SK-N-SH (cell line): ENCODE data around the gene NPRL2. TPM values are rescaled to one million over a fixed set of nuclear protein-coding genes. Genes with fewer than 3 reads are reported as not detected.

ENCODE experiments used
- CTCF ChIA-PET: fragments of 300-600, 350-600 bp; formaldehyde crosslinking; extraction: SDS; loops from one replicate; lab custom pipeline; 2021; lab: Yijun Ruan, JAX
- POLR2A ChIA-PET: fragments of 350-600 bp; sonication (Branson Sonifier 250); formaldehyde crosslinking; extraction: SDS; loops from one replicate; lab custom pipeline; 2020; ENCODE audit warnings: antibody characterized with exemption, inconsistent platforms; lab: Yijun Ruan, JAX
- DNase-seq: peaks from one replicate; pipeline ENCODE4 v3.0.0; 2012
- H2AFZ ChIP-seq: fragments of 200-600 bp; sonication (generic); 2 replicates; pipeline ENCODE4 v1.8.1; 2016; ENCODE audit warnings: antibody characterized with exemption, mild to moderate bottlenecking, low read depth
- H3F3A ChIP-seq: fragments of 200-600 bp; sonication (generic); replicated peaks from 2 replicates; pipeline ENCODE3; 2016; ENCODE audit warnings: antibody characterized with exemption, mild to moderate bottlenecking; ENCODE audit not compliant: insufficient read depth
- H3K27ac ChIP-seq, 2 experiments: fragments of 200-500 bp in 1 of 2; fragments of 200-600 bp in 1 of 2; sonication (Bioruptor generic) in 1 of 2; sonication (generic), shearing (Covaris generic) in 1 of 2; 2 replicates each; pipeline versions ENCODE4 v1.5.1 to v1.6.1; 2014 to 2016; ENCODE audit warnings: low read depth in 2 of 2, inconsistent platforms in 1 of 2, low read length in 1 of 2, mild to moderate bottlenecking in 1 of 2, mixed read lengths in 1 of 2
- H3K27me3 ChIP-seq: fragments of 200-600 bp; sonication (generic), shearing (Covaris generic); 2 replicates; pipeline ENCODE4 v1.6.1; 2016; ENCODE audit warnings: mixed run types; ENCODE audit not compliant: insufficient read depth
- H3K36me3 ChIP-seq, 2 experiments: fragments of 200-500 bp in 1 of 2; fragments of 200-600 bp in 1 of 2; sonication (Bioruptor generic) in 1 of 2; sonication (generic) in 1 of 2; replicated peaks in 1 of 2; 2 replicates each; pipeline versions ENCODE3 to v1.5.1; 2014 to 2016; ENCODE audit warnings: low read length in 1 of 2, mild to moderate bottlenecking in 1 of 2; ENCODE audit not compliant: insufficient read depth in 2 of 2, control insufficient read depth in 1 of 2
- H3K4me1 ChIP-seq, 2 experiments: fragments of 200-500 bp in 1 of 2; fragments of 200-600 bp in 1 of 2; sonication (Bioruptor generic) in 1 of 2; sonication (generic), shearing (Covaris generic) in 1 of 2; 2 replicates each; pipeline versions ENCODE4 v1.5.1 to v1.6.1; 2014 to 2016; ENCODE audit warnings: low read depth in 1 of 2, low read length in 1 of 2, mixed run types in 1 of 2; ENCODE audit not compliant: insufficient read depth in 2 of 2, control insufficient read depth in 1 of 2
- H3K4me2 ChIP-seq: fragments of 200-600 bp; sonication (generic), shearing (Covaris generic); 2 replicates; pipeline ENCODE4 v1.6.1; 2017; ENCODE audit warnings: mixed run types
- H3K4me3 ChIP-seq, 2 experiments: fragments of 200-500 bp in 1 of 2; fragments of 200-600 bp in 1 of 2; sonication (Bioruptor generic) in 1 of 2; sonication (generic), shearing (Covaris generic) in 1 of 2; 2 replicates each; pipeline versions ENCODE4 v1.5.1 to v1.8.1; 2014 to 2016; ENCODE audit warnings: low read depth in 2 of 2, inconsistent platforms in 1 of 2, low read length in 1 of 2, mild to moderate bottlenecking in 1 of 2, mixed read lengths in 1 of 2, moderate library complexity in 1 of 2
- H3K79me2 ChIP-seq: fragments of 200-600 bp; sonication (generic); 2 replicates; pipeline ENCODE4 v1.8.1; 2017; ENCODE audit warnings: mild to moderate bottlenecking; ENCODE audit not compliant: insufficient read depth
- H3K9ac ChIP-seq: fragments of 200-600 bp; sonication (generic); 2 replicates; pipeline ENCODE4 v1.6.1; 2017; ENCODE audit warnings: mixed run types
- H3K9me2 ChIP-seq: fragments of 200-600 bp; sonication (generic); 2 replicates; pipeline ENCODE4 v1.6.1; 2017; ENCODE audit warnings: mixed run types
- H3K9me3 ChIP-seq: fragments of 200-600 bp; sonication (generic); 2 replicates; pipeline ENCODE4 v1.6.1; 2017; ENCODE audit warnings: mixed run types, mild to moderate bottlenecking, moderate library complexity
- H4K20me1 ChIP-seq: fragments of 200-600 bp; sonication (generic); 2 replicates; pipeline ENCODE4 v1.6.1; 2017; ENCODE audit warnings: mild to moderate bottlenecking, mixed run types; ENCODE audit not compliant: insufficient read depth
- FOXJ3 ChIP-seq: sonication (generic); formaldehyde crosslinking; IDR thresholded peaks from 2 replicates; pipeline ENCODE4 v1.5.1; 2020; ENCODE audit warnings: mild to moderate bottlenecking, missing genetic modification reagents
- GABPA ChIP-seq: IDR thresholded peaks from 2 replicates; pipeline ENCODE4 v1.4.0; 2012; ENCODE audit warnings: low read depth, mild to moderate bottlenecking
- GATA2 ChIP-seq: sonication (generic); formaldehyde crosslinking; IDR thresholded peaks from 2 replicates; pipeline ENCODE4 v1.5.0; 2020; ENCODE audit warnings: mild to moderate bottlenecking, missing genetic modification reagents
- IRF3 ChIP-seq: fragments of 150-350 bp; IDR thresholded peaks from 2 replicates; pipeline ENCODE4 v1.6.1; 2016; ENCODE audit warnings: mild to moderate bottlenecking, low read depth, low read length
- JUND ChIP-seq: IDR thresholded peaks from 2 replicates; pipeline ENCODE4 v1.4.0; 2012
- MEF2A ChIP-seq: IDR thresholded peaks from 2 replicates; pipeline ENCODE4 v1.4.0; 2012; ENCODE audit warnings: low read depth, borderline replicate concordance
- MXI1 ChIP-seq: IDR thresholded peaks from 2 replicates; pipeline ENCODE4 v1.6.1; 2012; ENCODE audit warnings: mild to moderate bottlenecking, low read depth, low read length, improper control_type of control experiment
- NFIC ChIP-seq: IDR thresholded peaks from 2 replicates; pipeline ENCODE4 v1.4.0; 2012; ENCODE audit warnings: borderline replicate concordance
- RAD21 ChIP-seq: IDR thresholded peaks from 2 replicates; pipeline ENCODE4 v1.6.1; 2012; ENCODE audit warnings: mild to moderate bottlenecking, low read length
- RFX5 ChIP-seq: IDR thresholded peaks from 2 replicates; pipeline ENCODE4 v1.6.1; 2012; ENCODE audit warnings: mild to moderate bottlenecking, improper control_type of control experiment, low read length
- TAF1 ChIP-seq: IDR thresholded peaks from 2 replicates; pipeline ENCODE4 v1.6.1; 2012; ENCODE audit warnings: low read depth, mild to moderate bottlenecking, low read length, moderate library complexity, borderline replicate concordance
- YY1 ChIP-seq: IDR thresholded peaks from 2 replicates; pipeline ENCODE4 v1.4.0; 2012; ENCODE audit warnings: low read depth, mild to moderate bottlenecking
- WGBS: methylation state at CpG from one replicate; pipeline ENCODE4 v1.1.6; 2017; ENCODE audit warnings: low lambda C conversion rate; 5-methylcytosine and 5-hydroxymethylcytosine counted together
- polyA plus RNA-seq, 3 experiments: library from polyadenylated mRNA; depleted of rRNA; stranded (reverse); fragments of >200 nt; gene quantifications; 2 replicates each; pipeline ENCODE4 v1.2.3, GENCODE V29; 2012
- TF ChIP-seq, protein P1 (sequence below): IDR thresholded peaks from 2 replicates; pipeline ENCODE4 v1.6.1; 2012; ENCODE audit warnings: mild to moderate bottlenecking, low read depth, low read length, moderate library complexity

The NPRL2 gene
- polyA plus RNA-seq, 1 of the 3 experiments (the other 2 are of a cell fraction), result 43.6 TPM

DNA sequence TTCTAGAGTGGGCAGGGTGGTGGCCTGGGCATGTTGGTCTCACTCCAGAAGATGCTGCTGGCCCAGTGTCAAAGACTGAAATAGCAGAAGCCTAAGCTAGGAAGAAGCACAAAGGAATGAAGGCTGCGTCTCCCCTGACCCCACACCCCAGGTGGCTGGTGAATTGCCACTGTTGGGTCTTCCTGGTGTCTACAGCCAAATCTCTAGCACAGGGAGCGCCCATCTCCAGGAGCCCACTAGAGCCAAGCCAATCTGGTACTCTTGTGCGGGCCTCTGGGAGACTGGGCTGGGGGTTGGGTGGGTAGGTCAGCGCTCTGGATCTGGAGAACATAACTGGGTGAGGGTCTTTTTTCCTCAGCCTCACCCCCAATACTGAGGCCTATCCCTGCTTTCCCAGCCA is 23.4 kb downstream of the NPRL2 start:
- Histone ChIP-seq H3K9me3 (no peaks in the 10 kb centered on the region), H3K27me3 (no peaks in the 10 kb centered on the region), H3K4me1 (peaks cover 0 to 21% of the 10 kb centered on the region in 2 experiments; a peak in 2 of 4 replicates), H3K9ac (peak overlapping the region; percentile 77), H3F3A (peaks cover 37% of the 10 kb centered on the region), H4K20me1 (no peaks in the 10 kb centered on the region), H3K9me2 (no peaks in the 10 kb centered on the region), H3K27ac (no peak overlapping the region), H3K36me3 (peaks cover 10 to 45% of the 10 kb centered on the region in 2 experiments), H2AFZ (no peak overlapping the region), H3K4me2 (peak overlapping the region; percentile 87), H3K4me3 (peak overlapping the region; percentile 88 to 97), H3K79me2 (peaks cover 39% of the 10 kb centered on the region)
- no peak for DNase-seq
- ChIA-PET POLR2A (interaction anchor here (1.2 to 2.5 kb wide), 2 partner anchors 11 to 28 kb away, joined by 5 to 38 read pairs; partner anchors contain the start of genes HYAL3 and NAA80), CTCF (interaction anchor here (1.1 to 2.3 kb wide), 7 partner anchors 9 to 135 kb away, joined by 3 to 10 read pairs (median 7); partner anchors contain the start of gene HYAL1)
- TF ChIP-seq GABPA, result no peak
- no peak for TF ChIP-seq MXI1
- TF ChIP-seq IRF3, result no peak
- TF ChIP-seq, protein P1, sequence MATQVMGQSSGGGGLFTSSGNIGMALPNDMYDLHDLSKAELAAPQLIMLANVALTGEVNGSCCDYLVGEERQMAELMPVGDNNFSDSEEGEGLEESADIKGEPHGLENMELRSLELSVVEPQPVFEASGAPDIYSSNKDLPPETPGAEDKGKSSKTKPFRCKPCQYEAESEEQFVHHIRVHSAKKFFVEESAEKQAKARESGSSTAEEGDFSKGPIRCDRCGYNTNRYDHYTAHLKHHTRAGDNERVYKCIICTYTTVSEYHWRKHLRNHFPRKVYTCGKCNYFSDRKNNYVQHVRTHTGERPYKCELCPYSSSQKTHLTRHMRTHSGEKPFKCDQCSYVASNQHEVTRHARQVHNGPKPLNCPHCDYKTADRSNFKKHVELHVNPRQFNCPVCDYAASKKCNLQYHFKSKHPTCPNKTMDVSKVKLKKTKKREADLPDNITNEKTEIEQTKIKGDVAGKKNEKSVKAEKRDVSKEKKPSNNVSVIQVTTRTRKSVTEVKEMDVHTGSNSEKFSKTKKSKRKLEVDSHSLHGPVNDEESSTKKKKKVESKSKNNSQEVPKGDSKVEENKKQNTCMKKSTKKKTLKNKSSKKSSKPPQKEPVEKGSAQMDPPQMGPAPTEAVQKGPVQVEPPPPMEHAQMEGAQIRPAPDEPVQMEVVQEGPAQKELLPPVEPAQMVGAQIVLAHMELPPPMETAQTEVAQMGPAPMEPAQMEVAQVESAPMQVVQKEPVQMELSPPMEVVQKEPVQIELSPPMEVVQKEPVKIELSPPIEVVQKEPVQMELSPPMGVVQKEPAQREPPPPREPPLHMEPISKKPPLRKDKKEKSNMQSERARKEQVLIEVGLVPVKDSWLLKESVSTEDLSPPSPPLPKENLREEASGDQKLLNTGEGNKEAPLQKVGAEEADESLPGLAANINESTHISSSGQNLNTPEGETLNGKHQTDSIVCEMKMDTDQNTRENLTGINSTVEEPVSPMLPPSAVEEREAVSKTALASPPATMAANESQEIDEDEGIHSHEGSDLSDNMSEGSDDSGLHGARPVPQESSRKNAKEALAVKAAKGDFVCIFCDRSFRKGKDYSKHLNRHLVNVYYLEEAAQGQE, result no peak
- no peak for TF ChIP-seq RAD21
- TF ChIP-seq NFIC, result no peak
- TF ChIP-seq RFX5, result no peak
- no peak for TF ChIP-seq YY1
- TF ChIP-seq GATA2 (CRISPR knock-in tag), result no peak
- 20% methylated on average over 2 of the region's 4 CpGs for WGBS

DNA sequence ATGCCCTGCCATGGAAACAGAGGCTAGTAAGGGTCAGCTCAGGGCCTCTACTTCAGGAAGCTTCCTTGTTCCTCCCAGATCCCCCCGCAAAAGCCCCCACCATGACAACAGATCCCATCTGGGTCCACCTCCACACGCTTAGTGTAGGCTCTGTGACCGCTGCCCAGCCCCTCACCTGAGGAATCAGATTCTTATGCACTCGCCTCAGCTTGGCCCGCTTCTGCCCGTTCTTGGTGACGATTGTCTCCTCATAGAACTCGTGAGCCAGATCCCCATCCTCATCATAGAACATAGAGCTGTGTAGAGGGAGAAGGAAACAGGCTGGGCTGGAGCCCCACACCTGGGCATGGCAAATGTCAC is 24.4 kb downstream of the NPRL2 start:
- H3K4me3 ChIP-seq, result no peak overlapping the region
- CTCF ChIA-PET, result interaction anchor here (1.5 kb wide), 1 partner anchor 9 kb away, joined by 4 read pairs; no protein-coding TSS in a partner anchor
- H3K4me2 ChIP-seq, result no peak overlapping the region
- H3K9ac ChIP-seq, result no peak overlapping the region
- peaks cover 4 to 36% of the 10 kb centered on the region in 2 experiments for H3K36me3 ChIP-seq
- peaks cover 0 to 25% of the 10 kb centered on the region in 2 experiments; a peak in 2 of 4 replicates for H3K4me1 ChIP-seq
- no peaks in the 10 kb centered on the region for H3K9me2 ChIP-seq
- no peak overlapping the region for H2AFZ ChIP-seq
- H3K9me3 ChIP-seq, result no peaks in the 10 kb centered on the region
- H4K20me1 ChIP-seq, result no peaks in the 10 kb centered on the region
- POLR2A ChIA-PET, result no interaction called here
- H3F3A ChIP-seq, result peaks cover 36% of the 10 kb centered on the region
- WGBS, result 92% methylated on average over 8 of the region's 8 CpGs
- peaks cover 29% of the 10 kb centered on the region for H3K79me2 ChIP-seq
- no peak overlapping the region for H3K27ac ChIP-seq
- TF ChIP-seq MEF2A (no peak), GABPA (no peak), MXI1 (no peak), TAF1 (no peak), FOXJ3 (CRISPR knock-in tag) (no peak), JUND (no peak), GATA2 (CRISPR knock-in tag) (no peak)
- TF ChIP-seq, protein P1, result no peak
- H3K27me3 ChIP-seq, result no peaks in the 10 kb centered on the region
- no peak for DNase-seq
